ENCODE results near the gene VSIG2.

Gene VSIG2

DNA sequence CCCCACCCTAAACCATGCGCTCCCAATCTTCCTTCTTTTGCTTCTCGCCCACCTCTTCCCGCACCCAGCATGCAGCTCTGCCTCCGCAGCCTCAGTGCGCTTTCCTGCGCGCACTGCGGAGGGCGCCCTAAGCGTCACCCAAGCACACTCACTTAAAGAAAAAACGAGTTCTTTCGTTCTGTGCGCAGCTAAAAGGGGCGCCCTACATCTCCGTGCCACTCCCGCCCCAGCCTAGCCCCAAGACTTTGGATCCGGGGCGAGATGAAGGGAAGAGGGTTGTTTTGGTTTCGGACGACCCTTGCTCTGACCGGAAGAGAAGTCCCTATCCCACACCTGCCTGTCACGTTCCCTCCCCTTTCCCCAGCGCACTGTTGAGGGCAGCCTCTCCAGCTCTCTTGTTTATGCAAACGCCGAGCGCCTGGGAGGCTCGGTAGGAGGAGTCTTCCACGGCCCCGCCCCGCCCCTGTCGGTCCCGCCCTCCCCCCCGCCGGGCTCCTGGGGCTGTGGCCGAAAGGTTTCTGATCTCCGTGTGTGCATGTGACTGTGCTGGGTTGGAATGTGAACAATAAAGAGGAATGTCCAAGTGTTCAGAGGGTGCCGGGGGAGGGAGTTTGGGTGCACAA is 5.3 kb downstream of the VSIG2 start:
- POLR2A ChIA-PET, result no interaction called here
- CTCF ChIA-PET, result interaction anchor here (0.8 to 17.5 kb wide), 26 partner anchors 9 to 395 kb away, joined by 3 to 183 read pairs (median 4); partner anchors contain the start of gene ESAM
- DNase-seq (ENCODE audit: extremely low spot score), result peak; percentile 92
- TF ChIP-seq, protein P1, sequence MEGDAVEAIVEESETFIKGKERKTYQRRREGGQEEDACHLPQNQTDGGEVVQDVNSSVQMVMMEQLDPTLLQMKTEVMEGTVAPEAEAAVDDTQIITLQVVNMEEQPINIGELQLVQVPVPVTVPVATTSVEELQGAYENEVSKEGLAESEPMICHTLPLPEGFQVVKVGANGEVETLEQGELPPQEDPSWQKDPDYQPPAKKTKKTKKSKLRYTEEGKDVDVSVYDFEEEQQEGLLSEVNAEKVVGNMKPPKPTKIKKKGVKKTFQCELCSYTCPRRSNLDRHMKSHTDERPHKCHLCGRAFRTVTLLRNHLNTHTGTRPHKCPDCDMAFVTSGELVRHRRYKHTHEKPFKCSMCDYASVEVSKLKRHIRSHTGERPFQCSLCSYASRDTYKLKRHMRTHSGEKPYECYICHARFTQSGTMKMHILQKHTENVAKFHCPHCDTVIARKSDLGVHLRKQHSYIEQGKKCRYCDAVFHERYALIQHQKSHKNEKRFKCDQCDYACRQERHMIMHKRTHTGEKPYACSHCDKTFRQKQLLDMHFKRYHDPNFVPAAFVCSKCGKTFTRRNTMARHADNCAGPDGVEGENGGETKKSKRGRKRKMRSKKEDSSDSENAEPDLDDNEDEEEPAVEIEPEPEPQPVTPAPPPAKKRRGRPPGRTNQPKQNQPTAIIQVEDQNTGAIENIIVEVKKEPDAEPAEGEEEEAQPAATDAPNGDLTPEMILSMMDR (IDR thresholded peaks at IDR 0.05; ENCODE audit: control extremely low read depth, extremely low read depth, low read depth, missing control alignments), result peak; percentile 82

GRCh38 chr11:124745835-124746620 is 6.0 kb downstream of the VSIG2 start:
- TF ChIP-seq, protein P1 (IDR thresholded peaks at IDR 0.05; ENCODE audit: control extremely low read depth, extremely low read depth, low read depth, missing control alignments), result peak; percentile 63
- ChIA-PET POLR2A (no interaction called here), CTCF (interaction anchor here (0.8 to 17.5 kb wide), 31 partner anchors 9 to 396 kb away, joined by 3 to 183 read pairs (median 5); partner anchors contain the start of gene ESAM)
- peak; percentile 64 for DNase-seq (ENCODE audit: extremely low spot score)

DNA sequence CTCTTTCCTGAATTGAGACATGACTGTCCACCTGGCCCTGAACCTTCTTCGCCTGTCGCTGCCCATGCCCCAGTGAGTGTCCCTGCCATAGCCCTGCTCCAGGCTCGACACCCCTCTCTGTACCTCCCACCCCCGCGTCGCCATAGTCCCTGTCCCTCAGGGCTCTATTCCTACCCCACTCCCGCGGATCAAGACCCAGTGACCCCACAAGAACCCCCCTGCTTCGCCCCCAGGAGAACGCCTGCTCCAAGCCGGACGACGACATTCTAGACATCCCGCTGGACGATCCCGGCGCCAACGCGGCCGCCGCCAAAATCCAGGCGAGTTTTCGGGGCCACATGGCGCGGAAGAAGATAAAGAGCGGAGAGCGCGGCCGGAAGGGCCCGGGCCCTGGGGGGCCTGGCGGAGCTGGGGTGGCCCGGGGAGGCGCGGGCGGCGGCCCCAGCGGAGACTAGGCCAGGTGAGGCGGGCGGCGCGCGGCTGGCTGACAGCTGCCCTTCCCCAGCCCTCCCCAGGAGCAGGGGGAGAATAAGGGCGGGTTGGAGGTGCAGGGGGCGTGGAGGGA is 6.7 kb downstream of the VSIG2 start:
- no peak for DNase-seq (ENCODE audit: extremely low spot score)
- ChIA-PET CTCF (interaction anchor here (0.6 to 17.5 kb wide), 16 partner anchors 8 to 91 kb away, joined by 3 to 183 read pairs (median 6); partner anchors contain the start of gene ESAM), POLR2A (no interaction called here)
- TF ChIP-seq, protein P1 (IDR thresholded peaks at IDR 0.05; ENCODE audit: control extremely low read depth, extremely low read depth, low read depth, missing control alignments), result no peak

- TF ChIP-seq, protein P1 (IDR thresholded peaks at IDR 0.05; ENCODE audit: control extremely low read depth, extremely low read depth, low read depth, missing control alignments), result no peak
- DNase-seq (ENCODE audit: extremely low spot score), result no peak
- ChIA-PET POLR2A (no interaction called here), CTCF (interaction anchor here (0.7 to 17.5 kb wide), 6 partner anchors 15 to 123 kb away, joined by 3 to 183 read pairs (median 4); partner anchors contain the start of genes ESAM and ROBO3)
These were observed 9.0 kb downstream of the VSIG2 start for GRCh38 chr11:124743050-124743449.

DNA sequence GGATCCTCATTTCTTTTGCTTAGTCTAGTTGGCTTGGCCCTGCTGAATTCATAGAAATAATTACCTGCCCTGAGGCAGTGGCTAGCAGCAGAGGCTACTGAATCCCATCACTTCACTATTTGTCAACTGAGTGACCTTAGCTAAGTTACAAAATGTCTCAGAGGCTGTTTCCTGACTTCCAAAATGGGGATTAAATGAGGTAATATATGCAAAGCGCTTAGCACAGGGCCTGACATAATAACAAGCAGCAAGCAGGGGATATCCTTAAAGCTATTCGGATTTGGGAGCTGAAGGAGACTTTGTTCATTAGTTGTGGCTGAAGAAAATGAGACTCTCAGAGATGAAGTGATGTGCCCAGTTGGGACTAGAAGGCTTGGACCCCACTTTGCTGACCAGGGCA is 9.5 kb downstream of the VSIG2 start:
- CTCF ChIA-PET, result interaction anchor here (1.0 to 17.5 kb wide), 5 partner anchors 16 to 123 kb away, joined by 3 to 183 read pairs (median 4); partner anchors contain the start of genes ESAM and ROBO3
- no peak for DNase-seq (ENCODE audit: extremely low spot score)
- TF ChIP-seq, protein P1 (IDR thresholded peaks at IDR 0.05; ENCODE audit: control extremely low read depth, extremely low read depth, low read depth, missing control alignments), result no peak
- POLR2A ChIA-PET, result no interaction called here

DNA sequence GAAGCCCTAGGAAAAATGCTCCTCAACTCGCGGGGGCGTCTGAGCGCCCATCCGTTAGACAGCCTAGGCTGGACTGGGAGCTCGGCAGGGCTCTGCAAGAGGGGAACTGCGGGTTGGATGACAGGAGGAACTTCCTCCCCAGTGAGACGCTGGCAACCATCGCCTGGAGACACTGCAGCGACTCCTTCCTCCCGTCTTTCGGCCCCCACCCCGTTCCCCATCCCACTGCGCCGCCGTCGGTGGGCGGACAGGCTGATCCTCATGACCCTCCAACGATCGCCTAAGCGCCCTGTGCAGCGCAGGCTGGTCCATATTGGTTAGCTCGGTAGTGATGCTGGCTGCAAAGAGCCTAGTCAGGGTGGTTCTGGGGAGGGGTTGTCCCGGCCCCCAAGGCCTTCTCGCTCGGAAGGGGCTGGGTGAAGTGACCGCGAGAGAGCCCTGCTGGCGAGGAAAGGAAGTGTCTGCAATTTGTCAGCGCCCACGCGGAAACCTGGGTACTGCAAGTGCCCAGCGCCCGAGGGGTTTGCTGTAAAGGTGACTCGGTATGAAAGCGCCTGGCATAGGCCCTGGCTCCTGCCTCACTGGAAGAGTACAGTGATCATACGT is 11.7 kb downstream of the VSIG2 start:
- POLR2A ChIA-PET, result no interaction called here
- TF ChIP-seq, protein P1 (IDR thresholded peaks at IDR 0.05; ENCODE audit: control extremely low read depth, extremely low read depth, low read depth, missing control alignments), result peak; percentile 43
- CTCF ChIA-PET, result interaction anchor here (0.9 to 17.5 kb wide), 6 partner anchors 10 to 69 kb away, joined by 3 to 183 read pairs (median 4); partner anchors contain the start of gene ESAM
- DNase-seq (ENCODE audit: extremely low spot score), result peak; percentile 65

All from GM10248 (cell line).